Mesothelial cell of epicardium (in vitro differentiated cells): ENCODE data around the gene UVSSA. TPM values are rescaled to one million over a fixed set of nuclear protein-coding genes. Genes with fewer than 3 reads are reported as not detected.

Experiments used
- DNase-seq, 2 experiments: peaks; one replicate each; pipeline ENCODE4 v3.0.0; 2021; ENCODE audit warnings: low spot score in 2 of 2; ENCODE audit not compliant: unreplicated experiment in 2 of 2
- H3K27ac Mint-ChIP-seq: 2 replicates; pipeline ENCODE4 v1.8.0; 2021; ENCODE audit warnings: mixed read lengths
- H3K27me3 Mint-ChIP-seq: 2 replicates; pipeline ENCODE4 v1.8.0; 2021; ENCODE audit warnings: low read depth, mixed read lengths
- H3K36me3 Mint-ChIP-seq: 2 replicates; pipeline ENCODE4 v1.8.0; 2021; ENCODE audit warnings: mixed read lengths
- H3K4me1 Mint-ChIP-seq: 2 replicates; pipeline ENCODE4 v1.8.0; 2021; ENCODE audit warnings: mixed read lengths
- H3K4me3 Mint-ChIP-seq: 2 replicates; pipeline ENCODE4 v1.8.0; 2021; ENCODE audit warnings: mild to moderate bottlenecking, moderate library complexity, mixed read lengths
- H3K9me3 Mint-ChIP-seq: 2 replicates; pipeline ENCODE4 v1.8.0; 2021; ENCODE audit warnings: mixed read lengths
- total RNA-seq: library from RNA; stranded (reverse); gene quantifications from 3 replicates; pipeline ENCODE4 v1.2.1, GENCODE V29; 2021
- TF ChIP-seq, protein P1 (sequence below): fragments of 200-600 bp; sonication (generic); IDR thresholded peaks from one replicate; pipeline ENCODE4 v1.5.0; 2021; ENCODE audit warnings: antibody characterized with exemption; ENCODE audit not compliant: unreplicated experiment

UVSSA gene
- total RNA-seq, 1 donor from 2014 or later, result 62.9 TPM

- Mint-ChIP-seq H3K9me3 (no peaks in the 10 kb centered on the region), H3K36me3 (no peaks in the 10 kb centered on the region), H3K27ac (no peak overlapping the region), H3K4me1 (no peaks in the 10 kb centered on the region), H3K4me3 (no peak overlapping the region), H3K27me3 (no peaks in the 10 kb centered on the region)
- peak in 1 of 2 experiments; percentile 15 for DNase-seq
- TF ChIP-seq, protein P1, sequence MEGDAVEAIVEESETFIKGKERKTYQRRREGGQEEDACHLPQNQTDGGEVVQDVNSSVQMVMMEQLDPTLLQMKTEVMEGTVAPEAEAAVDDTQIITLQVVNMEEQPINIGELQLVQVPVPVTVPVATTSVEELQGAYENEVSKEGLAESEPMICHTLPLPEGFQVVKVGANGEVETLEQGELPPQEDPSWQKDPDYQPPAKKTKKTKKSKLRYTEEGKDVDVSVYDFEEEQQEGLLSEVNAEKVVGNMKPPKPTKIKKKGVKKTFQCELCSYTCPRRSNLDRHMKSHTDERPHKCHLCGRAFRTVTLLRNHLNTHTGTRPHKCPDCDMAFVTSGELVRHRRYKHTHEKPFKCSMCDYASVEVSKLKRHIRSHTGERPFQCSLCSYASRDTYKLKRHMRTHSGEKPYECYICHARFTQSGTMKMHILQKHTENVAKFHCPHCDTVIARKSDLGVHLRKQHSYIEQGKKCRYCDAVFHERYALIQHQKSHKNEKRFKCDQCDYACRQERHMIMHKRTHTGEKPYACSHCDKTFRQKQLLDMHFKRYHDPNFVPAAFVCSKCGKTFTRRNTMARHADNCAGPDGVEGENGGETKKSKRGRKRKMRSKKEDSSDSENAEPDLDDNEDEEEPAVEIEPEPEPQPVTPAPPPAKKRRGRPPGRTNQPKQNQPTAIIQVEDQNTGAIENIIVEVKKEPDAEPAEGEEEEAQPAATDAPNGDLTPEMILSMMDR, result no peak
Observed at GRCh38 chr4:1380368-1381151, 33.6 kb downstream of the UVSSA start.

- H3K27ac Mint-ChIP-seq, result no peak overlapping the region
- no peaks in the 10 kb centered on the region for H3K4me1 Mint-ChIP-seq
- TF ChIP-seq, protein P1, result no peak
- no peaks in the 10 kb centered on the region for H3K9me3 Mint-ChIP-seq
- no peaks in the 10 kb centered on the region for H3K27me3 Mint-ChIP-seq
- peaks cover under 1% of the 10 kb centered on the region for H3K36me3 Mint-ChIP-seq
- no peak overlapping the region for H3K4me3 Mint-ChIP-seq
- no peak for DNase-seq
Observed at GRCh38 chr4:1381181-1381621, 34.2 kb downstream of the UVSSA start.

GRCh38 chr4:1381944-1382541, 35.0 kb downstream of the UVSSA start:
- no peaks in the 10 kb centered on the region for H3K27me3 Mint-ChIP-seq
- H3K36me3 Mint-ChIP-seq, result peaks cover 8% of the 10 kb centered on the region
- no peak overlapping the region for H3K4me3 Mint-ChIP-seq
- TF ChIP-seq, protein P1, result no peak
- no peak for DNase-seq
- H3K4me1 Mint-ChIP-seq, result no peaks in the 10 kb centered on the region
- H3K27ac Mint-ChIP-seq, result no peak overlapping the region
- no peaks in the 10 kb centered on the region for H3K9me3 Mint-ChIP-seq

GRCh38 chr4:1382776-1383727, 36.0 kb downstream of the UVSSA start:
- Mint-ChIP-seq H3K9me3 (peaks cover 7% of the 10 kb centered on the region), H3K27ac (no peak overlapping the region), H3K4me3 (no peak overlapping the region), H3K27me3 (no peaks in the 10 kb centered on the region), H3K36me3 (peaks cover 16% of the 10 kb centered on the region), H3K4me1 (no peaks in the 10 kb centered on the region)
- peak in 1 of 2 experiments; percentile 11 for DNase-seq
- TF ChIP-seq, protein P1, result no peak

DNA sequence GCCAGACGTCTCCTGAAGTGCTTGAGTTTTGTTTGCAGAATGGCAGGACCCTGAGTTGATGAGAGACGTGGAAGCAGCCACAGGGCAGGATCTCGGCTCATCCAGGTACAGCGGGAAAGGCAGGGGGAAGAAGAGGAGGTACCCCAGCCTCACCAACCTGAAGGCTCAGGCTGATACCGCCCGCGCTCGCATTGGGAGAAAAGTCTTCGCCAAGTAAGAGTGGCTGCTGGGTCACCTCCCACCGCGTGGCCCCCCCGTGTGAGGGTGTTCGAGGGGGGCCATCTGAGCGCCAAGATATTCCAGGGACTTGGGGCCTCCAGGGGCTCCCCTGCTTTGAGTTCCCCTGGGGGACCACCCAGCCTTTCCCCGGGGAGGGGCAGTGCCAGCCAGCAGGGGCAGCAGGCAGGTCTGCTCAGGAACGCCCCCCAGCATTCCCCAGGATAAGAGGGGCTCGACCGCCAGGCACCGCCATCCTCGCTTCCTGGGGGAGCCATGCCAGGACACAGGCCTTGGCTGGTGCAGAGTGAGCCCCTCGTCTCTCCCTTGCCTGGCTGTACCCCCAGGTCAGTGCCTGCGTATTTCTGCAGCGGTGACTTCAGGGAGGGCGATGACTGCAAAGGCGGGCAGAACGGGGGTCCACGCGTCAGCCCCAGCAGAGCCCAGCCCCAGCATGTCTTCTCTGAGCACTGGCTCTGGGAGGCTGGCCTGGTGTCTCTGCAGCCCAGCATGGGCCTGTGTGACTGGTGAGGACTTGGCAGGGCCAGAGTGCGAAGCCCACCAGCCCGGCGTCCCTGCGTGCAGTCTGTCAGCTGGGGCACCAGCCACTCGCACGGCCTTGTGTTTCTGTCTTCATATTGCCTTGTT, 37.0 kb downstream of the UVSSA start:
- TF ChIP-seq, protein P1, result no peak
- Mint-ChIP-seq H3K27me3 (no peaks in the 10 kb centered on the region), H3K4me3 (no peak overlapping the region), H3K4me1 (no peaks in the 10 kb centered on the region), H3K36me3 (peaks cover 25% of the 10 kb centered on the region), H3K9me3 (peaks cover 15% of the 10 kb centered on the region), H3K27ac (no peak overlapping the region)
- DNase-seq, result no peak
